Memory B cell (primary cell): Measurements from ENCODE around the gene SLC38A8.

Source experiments
- ATAC-seq: fragments of 150-1000 bp; cut with Tn5 transposase; 2 replicates; pipeline ENCODE4 v1.10.0; 2021; ENCODE audit warnings: low read depth, mild to moderate bottlenecking, moderate library complexity
- DNase-seq, 2 donors: peaks; one replicate each; pipeline ENCODE4 v3.0.0; 2022; ENCODE audit warnings: low spot score in 2 of 2
- H3K27ac Mint-ChIP-seq: one replicate; pipeline ENCODE4 v1.8.0; 2022; ENCODE audit warnings: mild to moderate bottlenecking, moderate library complexity, mixed read lengths
- H3K27me3 Mint-ChIP-seq: one replicate; pipeline ENCODE4 v1.8.0; 2022; ENCODE audit warnings: mixed read lengths
- H3K36me3 Mint-ChIP-seq: one replicate; pipeline ENCODE4 v1.8.0; 2022; ENCODE audit warnings: mild to moderate bottlenecking, mixed read lengths
- H3K4me1 Mint-ChIP-seq: one replicate; pipeline ENCODE4 v1.8.0; 2022; ENCODE audit warnings: mixed read lengths
- H3K4me3 Mint-ChIP-seq: one replicate; pipeline ENCODE4 v1.8.0; 2022; ENCODE audit warnings: mild to moderate bottlenecking, moderate library complexity, mixed read lengths
- H3K9me3 Mint-ChIP-seq: one replicate; pipeline ENCODE4 v1.8.0; 2022; ENCODE audit warnings: mixed read lengths

SLC38A8 gene

GRCh38 chr16:84020353-84020752 lies 22.2 kb downstream of the SLC38A8 start:
- no peak overlapping the region for H3K27ac Mint-ChIP-seq
- peaks cover 5% of the 10 kb centered on the region for H3K36me3 Mint-ChIP-seq
- ATAC-seq, result no peak
- no peak for DNase-seq
- H3K4me1 Mint-ChIP-seq, result no peaks in the 10 kb centered on the region
- peaks cover 5% of the 10 kb centered on the region for H3K9me3 Mint-ChIP-seq
- H3K4me3 Mint-ChIP-seq, result no peak overlapping the region
- H3K27me3 Mint-ChIP-seq, result peaks cover 16% of the 10 kb centered on the region

- Mint-ChIP-seq H3K27ac (no peak overlapping the region), H3K4me1 (peaks cover 7% of the 10 kb centered on the region), H3K36me3 (peaks cover 5% of the 10 kb centered on the region), H3K27me3 (peaks cover 16% of the 10 kb centered on the region), H3K4me3 (no peak overlapping the region), H3K9me3 (peaks cover 5% of the 10 kb centered on the region)
- DNase-seq (no peak), ATAC-seq (no peak)
Measured at GRCh38 chr16:84018710-84019109, 23.9 kb downstream of the SLC38A8 start.

DNA sequence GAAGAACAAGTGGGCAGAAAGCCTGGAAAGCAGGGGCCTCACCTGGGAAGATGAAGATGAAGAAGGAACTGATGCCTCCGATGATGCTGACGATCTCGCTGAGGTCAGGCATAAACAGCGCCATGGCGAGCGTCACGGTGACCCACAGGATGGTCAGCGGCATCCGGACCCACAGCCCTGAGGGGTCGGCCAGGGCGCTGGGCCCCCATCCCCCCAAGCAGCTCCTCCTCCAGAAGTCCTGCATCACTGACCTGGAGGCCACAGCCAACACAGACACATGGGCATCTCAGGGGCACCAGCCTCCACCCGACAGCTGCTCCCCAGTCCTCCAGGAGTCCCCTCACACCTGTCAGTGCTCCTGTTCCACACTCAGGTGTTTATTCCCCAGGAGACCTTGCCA lies 26.1 kb downstream of the SLC38A8 start:
- no peak overlapping the region for H3K27ac Mint-ChIP-seq
- H3K27me3 Mint-ChIP-seq, result peaks cover 13% of the 10 kb centered on the region
- peaks cover 7% of the 10 kb centered on the region for H3K4me1 Mint-ChIP-seq
- no peak overlapping the region for H3K4me3 Mint-ChIP-seq
- ATAC-seq (no peak), DNase-seq (no peak)
- peaks cover 2% of the 10 kb centered on the region for H3K9me3 Mint-ChIP-seq
- H3K36me3 Mint-ChIP-seq, result peaks cover 3% of the 10 kb centered on the region

- H3K27me3 Mint-ChIP-seq, result peaks cover 12% of the 10 kb centered on the region
- H3K36me3 Mint-ChIP-seq, result no peaks in the 10 kb centered on the region
- no peaks in the 10 kb centered on the region for H3K9me3 Mint-ChIP-seq
- DNase-seq, result no peak
- no peak overlapping the region for H3K27ac Mint-ChIP-seq
- H3K4me3 Mint-ChIP-seq, result no peak overlapping the region
- peaks cover 7% of the 10 kb centered on the region for H3K4me1 Mint-ChIP-seq
- no peak for ATAC-seq
Measured at GRCh38 chr16:84015399-84015798, 27.2 kb downstream of the SLC38A8 start.

- no peak for DNase-seq
- peaks cover 7% of the 10 kb centered on the region for H3K4me1 Mint-ChIP-seq
- no peak for ATAC-seq
- H3K4me3 Mint-ChIP-seq, result peak overlapping the region; percentile 8
- H3K27ac Mint-ChIP-seq, result no peak overlapping the region
- peaks cover 9% of the 10 kb centered on the region for H3K27me3 Mint-ChIP-seq
- H3K9me3 Mint-ChIP-seq, result no peaks in the 10 kb centered on the region
- H3K36me3 Mint-ChIP-seq, result no peaks in the 10 kb centered on the region
Measured at GRCh38 chr16:84014570-84015327, 27.8 kb downstream of the SLC38A8 start.

- H3K27me3 Mint-ChIP-seq, result peaks cover 10% of the 10 kb centered on the region
- ATAC-seq (peak; percentile 72), DNase-seq (peak; percentile 9 to 31)
- H3K4me3 Mint-ChIP-seq, result peak overlapping the region; percentile 8
- peaks cover 7% of the 10 kb centered on the region for H3K4me1 Mint-ChIP-seq
- no peak overlapping the region for H3K27ac Mint-ChIP-seq
- H3K36me3 Mint-ChIP-seq, result no peaks in the 10 kb centered on the region
- no peaks in the 10 kb centered on the region for H3K9me3 Mint-ChIP-seq
Measured at GRCh38 chr16:84013787-84014569, 28.6 kb downstream of the SLC38A8 start.

DNA sequence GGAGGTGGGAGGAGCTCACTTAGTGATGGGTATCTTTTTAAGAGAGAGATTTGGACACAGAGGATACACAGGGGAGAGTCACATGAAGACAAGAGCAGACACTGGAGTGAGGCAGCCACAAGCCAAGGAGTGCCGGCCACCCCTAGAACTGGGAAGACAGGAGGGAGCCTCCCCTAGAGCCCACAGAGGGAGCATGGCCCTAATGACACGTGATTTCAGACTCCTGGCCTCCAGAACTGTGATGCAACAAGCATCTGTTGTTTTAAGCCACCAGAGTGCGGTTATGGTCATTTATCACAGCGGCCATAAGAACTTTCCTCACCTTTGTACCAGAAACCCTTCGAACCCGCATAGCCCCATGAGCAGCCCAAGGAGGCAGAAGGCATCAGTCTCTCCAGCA lies 33.3 kb downstream of the SLC38A8 start:
- H3K27me3 Mint-ChIP-seq, result peaks cover 11% of the 10 kb centered on the region
- ATAC-seq (no peak), DNase-seq (no peak)
- H3K4me1 Mint-ChIP-seq, result peaks cover 3% of the 10 kb centered on the region
- H3K36me3 Mint-ChIP-seq, result no peaks in the 10 kb centered on the region
- no peaks in the 10 kb centered on the region for H3K9me3 Mint-ChIP-seq
- no peak overlapping the region for H3K27ac Mint-ChIP-seq
- H3K4me3 Mint-ChIP-seq, result no peak overlapping the region

GRCh38 chr16:84007965-84008364 lies 34.6 kb downstream of the SLC38A8 start:
- Mint-ChIP-seq H3K4me3 (no peak overlapping the region), H3K27me3 (peaks cover 11% of the 10 kb centered on the region), H3K36me3 (no peaks in the 10 kb centered on the region), H3K4me1 (no peaks in the 10 kb centered on the region), H3K27ac (no peak overlapping the region), H3K9me3 (no peaks in the 10 kb centered on the region)
- no peak for ATAC-seq
- DNase-seq, result no peak

- Mint-ChIP-seq H3K27ac (no peak overlapping the region), H3K36me3 (no peaks in the 10 kb centered on the region), H3K4me3 (no peak overlapping the region), H3K27me3 (peaks cover 11% of the 10 kb centered on the region), H3K9me3 (no peaks in the 10 kb centered on the region), H3K4me1 (no peaks in the 10 kb centered on the region)
- ATAC-seq (no peak), DNase-seq (no peak)
Measured at GRCh38 chr16:84007520-84007919, 35.1 kb downstream of the SLC38A8 start.

- DNase-seq (no peak), ATAC-seq (no peak)
- Mint-ChIP-seq H3K36me3 (no peaks in the 10 kb centered on the region), H3K9me3 (no peaks in the 10 kb centered on the region), H3K4me3 (no peak overlapping the region), H3K4me1 (no peaks in the 10 kb centered on the region), H3K27me3 (peaks cover 12% of the 10 kb centered on the region), H3K27ac (no peak overlapping the region)
Measured at GRCh38 chr16:84005391-84005790, 37.2 kb downstream of the SLC38A8 start.

GRCh38 chr16:84004442-84004841 lies 38.2 kb downstream of the SLC38A8 start:
- no peaks in the 10 kb centered on the region for H3K4me1 Mint-ChIP-seq
- H3K9me3 Mint-ChIP-seq, result no peaks in the 10 kb centered on the region
- ATAC-seq (no peak), DNase-seq (no peak)
- H3K36me3 Mint-ChIP-seq, result no peaks in the 10 kb centered on the region
- peaks cover 12% of the 10 kb centered on the region for H3K27me3 Mint-ChIP-seq
- H3K27ac Mint-ChIP-seq, result no peak overlapping the region
- H3K4me3 Mint-ChIP-seq, result no peak overlapping the region

DNA sequence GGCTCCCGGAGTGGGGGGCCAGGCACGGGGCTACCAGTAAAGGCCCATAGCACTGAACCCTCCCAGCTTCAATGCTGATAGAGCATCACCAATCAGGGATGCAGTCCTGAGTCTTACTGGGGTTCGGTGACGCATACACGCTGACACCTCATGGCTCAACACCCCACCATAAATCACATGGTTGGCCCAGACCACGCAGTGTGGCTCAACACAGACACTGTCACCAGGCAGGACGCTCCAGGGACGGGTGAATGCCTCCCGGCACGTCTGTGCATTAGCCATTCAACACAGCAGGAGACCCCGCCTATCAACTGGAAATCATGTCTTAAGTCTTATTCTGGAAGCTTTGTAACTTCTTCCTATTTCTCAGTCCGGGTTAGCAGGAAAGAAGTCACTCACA lies 39.6 kb downstream of the SLC38A8 start:
- Mint-ChIP-seq H3K9me3 (no peaks in the 10 kb centered on the region), H3K27me3 (peaks cover 10% of the 10 kb centered on the region), H3K4me1 (no peaks in the 10 kb centered on the region), H3K4me3 (no peak overlapping the region), H3K36me3 (no peaks in the 10 kb centered on the region), H3K27ac (no peak overlapping the region)
- no peak for ATAC-seq
- no peak for DNase-seq

DNA sequence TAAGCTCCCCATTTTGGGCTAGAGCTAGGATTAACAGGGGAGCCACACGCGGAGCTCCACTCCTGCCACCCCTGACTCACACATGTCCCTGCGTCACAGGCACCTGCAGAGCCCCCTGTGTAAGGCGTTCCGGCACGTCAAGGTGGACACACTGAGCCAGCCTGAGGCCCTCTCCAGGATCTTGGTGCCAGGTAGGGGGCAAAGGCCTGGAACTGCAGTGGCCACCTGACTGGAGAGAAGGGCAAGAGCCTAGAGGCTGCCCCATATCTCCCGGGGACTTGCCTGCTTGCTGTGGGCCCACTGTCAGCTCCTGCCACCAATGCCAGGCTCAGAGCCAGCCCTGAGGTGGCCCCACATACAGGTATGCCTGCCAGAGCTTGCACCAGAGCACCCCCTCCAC lies 40.9 kb downstream of the SLC38A8 start:
- Mint-ChIP-seq H3K27ac (no peak overlapping the region), H3K4me3 (no peak overlapping the region), H3K9me3 (no peaks in the 10 kb centered on the region), H3K27me3 (peaks cover 10% of the 10 kb centered on the region), H3K36me3 (no peaks in the 10 kb centered on the region), H3K4me1 (no peaks in the 10 kb centered on the region)
- DNase-seq (no peak), ATAC-seq (no peak)

DNA sequence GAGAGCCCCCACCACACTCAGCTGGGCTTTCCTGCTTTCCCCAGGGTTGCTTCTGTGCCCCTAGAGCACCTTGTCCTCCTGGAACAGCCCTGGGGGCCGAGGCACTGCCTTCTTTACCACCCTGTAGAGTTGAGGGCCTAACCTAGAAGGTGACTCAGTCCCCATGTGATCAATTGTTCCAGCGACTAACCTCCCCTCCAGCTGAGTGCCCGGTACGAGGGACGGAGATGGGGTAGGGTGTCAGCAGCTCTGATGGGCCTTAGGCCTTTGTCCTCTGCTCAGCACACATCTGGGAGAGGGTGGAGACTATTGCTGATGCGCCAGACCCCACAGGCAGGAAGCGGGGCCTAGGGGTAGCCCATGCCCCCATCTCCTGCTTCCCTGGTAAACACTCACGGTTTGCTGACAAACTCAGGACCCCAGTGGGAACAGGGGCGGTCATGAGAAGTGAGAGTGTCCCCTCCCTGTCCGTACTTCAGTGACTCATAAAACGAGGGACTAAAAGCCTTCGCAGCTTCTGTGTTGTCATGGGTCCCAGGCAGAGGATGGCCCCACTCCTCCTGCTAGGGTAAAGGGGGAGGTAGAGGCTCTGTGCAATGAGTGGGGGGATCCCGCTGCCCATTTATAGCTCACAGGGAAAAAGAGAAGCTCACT lies 41.5 kb downstream of the SLC38A8 start:
- Mint-ChIP-seq H3K27ac (no peak overlapping the region), H3K4me3 (no peak overlapping the region), H3K36me3 (no peaks in the 10 kb centered on the region), H3K9me3 (no peaks in the 10 kb centered on the region), H3K4me1 (no peaks in the 10 kb centered on the region), H3K27me3 (peaks cover 11% of the 10 kb centered on the region)
- ATAC-seq (no peak), DNase-seq (no peak)
